CD14-positive monocyte (primary cell): ENCODE results near the gene DNLZ. TPM values are rescaled to one million over a fixed set of nuclear protein-coding genes. Genes with fewer than 3 reads are reported as not detected.

ENCODE experiments used
- DNase-seq, 3 donors: peaks; one replicate each; pipeline ENCODE4 v3.0.0-alpha.2; 2011 to 2022
- H2AFZ ChIP-seq: 2 replicates; pipeline ENCODE4 v1.6.0; 2012; ENCODE audit warnings: mild to moderate bottlenecking, low read depth, low read length, inconsistent platforms; ENCODE audit not compliant: insufficient read depth, poor library complexity, severe bottlenecking
- H3K27ac ChIP-seq, 2 donors: 1 replicate in 1 of 2; 2 replicates in 1 of 2; pipeline ENCODE4 v1.5.1; 2012 to 2013; ENCODE audit warnings: low read length in 2 of 2, control low read depth in 1 of 2, inconsistent platforms in 1 of 2, low read depth in 1 of 2, mild to moderate bottlenecking in 1 of 2
- H3K27me3 ChIP-seq, 2 donors: one replicate each; pipeline versions ENCODE4 v1.6.0 to v1.6.1; 2011 to 2013; ENCODE audit warnings: low read length in 2 of 2; ENCODE audit not compliant: control insufficient read depth in 2 of 2, insufficient read depth in 2 of 2
- H3K36me3 ChIP-seq, 2 donors: replicated peaks in 1 of 2; 1 replicate in 1 of 2; 2 replicates in 1 of 2; pipeline versions ENCODE4 v1.5.1 to v1.6.1; 2012 to 2013; ENCODE audit warnings: low read length in 2 of 2, control low read depth in 1 of 2, inconsistent platforms in 1 of 2, mild to moderate bottlenecking in 1 of 2; ENCODE audit not compliant: insufficient read depth in 2 of 2, control insufficient read depth in 1 of 2
- H3K4me1 ChIP-seq, 2 donors: 1 replicate in 1 of 2; 2 replicates in 1 of 2; pipeline versions ENCODE4 v1.5.1 to v1.6.1; 2012 to 2013; ENCODE audit warnings: low read length in 2 of 2, control low read depth in 1 of 2, inconsistent platforms in 1 of 2, mild to moderate bottlenecking in 1 of 2, moderate library complexity in 1 of 2; ENCODE audit not compliant: insufficient read depth in 2 of 2, control insufficient read depth in 1 of 2
- H3K4me2 ChIP-seq: replicated peaks from 2 replicates; pipeline ENCODE3; 2012; ENCODE audit warnings: low read length, moderate library complexity, mild to moderate bottlenecking; ENCODE audit not compliant: poor library complexity, severe bottlenecking; ENCODE audit errors: extremely low read depth
- H3K4me3 ChIP-seq, 3 experiments: fragments of 200-600 bp in 1 of 3; sonication (generic) in 1 of 3; replicated peaks in 1 of 3; 1 replicate in 2 of 3; 2 replicates in 1 of 3; pipeline ENCODE4 v1.5.1; 2011 to 2013; ENCODE audit warnings: low read length in 3 of 3, mild to moderate bottlenecking in 3 of 3, control low read depth in 2 of 3, low read depth in 2 of 3, inconsistent platforms in 1 of 3, moderate library complexity in 1 of 3
- H3K79me2 ChIP-seq: 2 replicates; pipeline ENCODE4 v1.6.0; 2012; ENCODE audit warnings: mild to moderate bottlenecking, control low read depth, inconsistent platforms, low read length, moderate library complexity; ENCODE audit not compliant: insufficient read depth
- H3K9ac ChIP-seq: 2 replicates; pipeline ENCODE4 v1.6.0; 2017; ENCODE audit warnings: low read length, mild to moderate bottlenecking; ENCODE audit not compliant: insufficient read depth, poor library complexity, severe bottlenecking
- H3K9me3 ChIP-seq, 2 donors: replicated peaks in 1 of 2; 1 replicate in 1 of 2; 2 replicates in 1 of 2; pipeline versions ENCODE4 v1.5.1 to v1.6.1; 2012 to 2013; ENCODE audit warnings: low read length in 2 of 2, control low read depth in 1 of 2; ENCODE audit not compliant: control insufficient read depth in 1 of 2, insufficient read depth in 1 of 2
- H4K20me1 ChIP-seq: 2 replicates; pipeline ENCODE4 v1.6.0; 2012; ENCODE audit warnings: mild to moderate bottlenecking, low read length, control low read depth, moderate library complexity; ENCODE audit not compliant: insufficient read depth
- H3K27ac Mint-ChIP-seq, 7 donors: one replicate each; pipeline ENCODE4 v1.8.0; 2020; ENCODE audit warnings: mild to moderate bottlenecking in 7 of 7, mixed read lengths in 7 of 7, moderate library complexity in 6 of 7, inconsistent platforms in 2 of 7
- H3K27me3 Mint-ChIP-seq, 3 donors: one replicate each; pipeline ENCODE4 v1.8.0; 2021 to 2022; ENCODE audit warnings: low read depth in 3 of 3, mild to moderate bottlenecking in 3 of 3, mixed read lengths in 3 of 3, moderate library complexity in 3 of 3, inconsistent platforms in 1 of 3
- H3K36me3 Mint-ChIP-seq, 2 donors: one replicate each; pipeline ENCODE4 v1.8.0; 2020; ENCODE audit warnings: mixed read lengths in 2 of 2, inconsistent platforms in 1 of 2, mild to moderate bottlenecking in 1 of 2
- H3K4me1 Mint-ChIP-seq: one replicate; pipeline ENCODE4 v1.8.0; 2020; ENCODE audit warnings: mild to moderate bottlenecking, mixed read lengths
- H3K4me3 Mint-ChIP-seq, 2 donors: one replicate each; pipeline ENCODE4 v1.8.0; 2020; ENCODE audit warnings: mild to moderate bottlenecking in 2 of 2, mixed read lengths in 2 of 2, moderate library complexity in 1 of 2
- H3K9me3 Mint-ChIP-seq, 7 donors: one replicate each; pipeline ENCODE4 v1.8.0; 2020 to 2022; ENCODE audit warnings: mixed read lengths in 7 of 7, mild to moderate bottlenecking in 6 of 7, moderate library complexity in 6 of 7, inconsistent platforms in 2 of 7
- WGBS: methylation state at CpG from one replicate; pipeline ENCODE4 v1.1.5; 2013; ENCODE audit warnings: missing lambda C conversion rate; ENCODE audit not compliant: insufficient coverage; 5-methylcytosine and 5-hydroxymethylcytosine counted together
- intact Hi-C, 2 donors: fragments of 100-400 bp; cut with micrococcal nuclease; formaldehyde crosslinking; loops; one replicate each; pipeline versions ENCODE4 v1.15.0 to v1.15.1; 2023
- polyA plus RNA-seq, 3 donors: library from polyadenylated mRNA; depleted of rRNA in 1 of 3; unstranded in 2 of 3; stranded (reverse) in 1 of 3; fragments of 300-500 nt in 2 of 3; fragments of >200 nt in 1 of 3; fragmentation: Illumina TruSeq in 2 of 3; gene quantifications; 1 replicate in 2 of 3; 2 replicates in 1 of 3; pipeline ENCODE4 v1.2.3, GENCODE V29; 2012 to 2021
- TF ChIP-seq, protein P1 (sequence below): fragments of 200-600 bp; IDR thresholded peaks from one replicate; pipeline ENCODE4 v1.8.0; 2022; ENCODE audit warnings: antibody characterized with exemption, mild to moderate bottlenecking

Gene DNLZ
- polyA plus RNA-seq, 3 donors = 5.1 to 20.5 (median 10.5) TPM

GRCh38 chr9:136395345-136396218 lies 32.0 kb upstream of the DNLZ start:
- TF ChIP-seq, protein P1, sequence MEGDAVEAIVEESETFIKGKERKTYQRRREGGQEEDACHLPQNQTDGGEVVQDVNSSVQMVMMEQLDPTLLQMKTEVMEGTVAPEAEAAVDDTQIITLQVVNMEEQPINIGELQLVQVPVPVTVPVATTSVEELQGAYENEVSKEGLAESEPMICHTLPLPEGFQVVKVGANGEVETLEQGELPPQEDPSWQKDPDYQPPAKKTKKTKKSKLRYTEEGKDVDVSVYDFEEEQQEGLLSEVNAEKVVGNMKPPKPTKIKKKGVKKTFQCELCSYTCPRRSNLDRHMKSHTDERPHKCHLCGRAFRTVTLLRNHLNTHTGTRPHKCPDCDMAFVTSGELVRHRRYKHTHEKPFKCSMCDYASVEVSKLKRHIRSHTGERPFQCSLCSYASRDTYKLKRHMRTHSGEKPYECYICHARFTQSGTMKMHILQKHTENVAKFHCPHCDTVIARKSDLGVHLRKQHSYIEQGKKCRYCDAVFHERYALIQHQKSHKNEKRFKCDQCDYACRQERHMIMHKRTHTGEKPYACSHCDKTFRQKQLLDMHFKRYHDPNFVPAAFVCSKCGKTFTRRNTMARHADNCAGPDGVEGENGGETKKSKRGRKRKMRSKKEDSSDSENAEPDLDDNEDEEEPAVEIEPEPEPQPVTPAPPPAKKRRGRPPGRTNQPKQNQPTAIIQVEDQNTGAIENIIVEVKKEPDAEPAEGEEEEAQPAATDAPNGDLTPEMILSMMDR = no peak
- Histone ChIP-seq H3K4me1 (peaks cover 16 to 21% of the 10 kb centered on the region in 2 donors), H2AFZ (no peak overlapping the region), H3K27ac (no peak overlapping the region), H3K9ac (no peak overlapping the region), H3K4me2 (no peak overlapping the region), H3K36me3 (peaks cover 58 to 65% of the 10 kb centered on the region in 2 donors), H3K4me3 (no peak overlapping the region), H4K20me1 (peaks cover 14% of the 10 kb centered on the region), H3K9me3 (no peaks in the 10 kb centered on the region), H3K27me3 (no peaks in the 10 kb centered on the region), H3K79me2 (peaks cover 15% of the 10 kb centered on the region)
- intact Hi-C loops = no loop called here
- Mint-ChIP-seq H3K9me3 (peaks cover 0 to 1% (median 0%) of the 10 kb centered on the region in 7 donors), H3K36me3 (peaks cover 51 to 74% of the 10 kb centered on the region in 2 donors), H3K4me1 (peaks cover 14% of the 10 kb centered on the region), H3K27me3 (peaks cover 0 to 4% (median 0%) of the 10 kb centered on the region in 3 donors), H3K4me3 (no peak overlapping the region), H3K27ac (peak overlapping the region in 1 of 7 donors; percentile 65)
- 95% methylated on average over 20 of the region's 26 CpGs for WGBS
- no peak for DNase-seq

DNA sequence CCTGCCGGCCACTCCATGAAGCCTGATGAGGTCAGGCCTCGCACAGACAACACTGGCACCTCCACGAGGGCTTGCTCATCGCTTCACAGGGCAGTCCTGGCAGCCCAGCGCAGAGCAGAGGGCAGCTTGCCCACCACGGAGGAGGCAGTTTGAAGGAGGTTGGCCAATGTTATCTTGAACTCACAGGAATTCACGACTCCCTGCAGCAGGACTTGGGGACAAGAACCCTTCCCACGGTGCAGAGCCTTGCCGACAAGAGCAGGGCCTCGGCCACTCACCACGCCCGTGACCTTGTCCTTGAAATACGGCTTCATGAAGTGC lies 31.4 kb upstream of the DNLZ start:
- no peaks in the 10 kb centered on the region for H3K9me3 Mint-ChIP-seq
- Histone ChIP-seq H3K4me2 (no peak overlapping the region), H3K4me3 (no peak overlapping the region), H3K79me2 (peaks cover 15% of the 10 kb centered on the region), H3K27me3 (no peaks in the 10 kb centered on the region), H3K4me1 (peaks cover 11 to 15% of the 10 kb centered on the region in 2 donors), H4K20me1 (peaks cover 14% of the 10 kb centered on the region), H3K9me3 (no peaks in the 10 kb centered on the region), H3K27ac (no peak overlapping the region), H2AFZ (no peak overlapping the region), H3K9ac (no peak overlapping the region), H3K36me3 (peaks cover 59 to 71% of the 10 kb centered on the region in 2 donors)
- no peak overlapping the region for H3K4me3 Mint-ChIP-seq
- H3K4me1 Mint-ChIP-seq = peaks cover 12% of the 10 kb centered on the region
- intact Hi-C loops = no loop called here
- TF ChIP-seq, protein P1 = no peak
- peaks cover 55 to 79% of the 10 kb centered on the region in 2 donors for H3K36me3 Mint-ChIP-seq
- peak overlapping the region in 1 of 7 donors; percentile 51 for H3K27ac Mint-ChIP-seq
- H3K27me3 Mint-ChIP-seq = peaks cover 0 to 4% (median 0%) of the 10 kb centered on the region in 3 donors
- 93% methylated on average over 10 of the region's 13 CpGs for WGBS
- DNase-seq = no peak
